A549 (cell line): ENCODE results near the gene PRR35.

ENCODE experiments used
- CEBPB ChIP-seq, 2 experiments: fragments of >200 bp in 1 of 2; sonication (Bioruptor Twin) in 1 of 2; formaldehyde crosslinking in 1 of 2; IDR thresholded peaks; 2 replicates each; pipeline ENCODE4 v1.6.1; 2012 to 2016
- EP300 ChIP-seq, 2 experiments: fragments of >200 bp; sonication (Bioruptor Twin); formaldehyde crosslinking; IDR thresholded peaks; 2 replicates in 1 of 2; 3 replicates in 1 of 2; pipeline ENCODE4 v1.6.1; 2016 to 2017
- ESRRA ChIP-seq: fragments of 150-350 bp; IDR thresholded peaks from 2 replicates; pipeline ENCODE4 v1.6.1; 2014; ENCODE audit warnings: mild to moderate bottlenecking, low read length, borderline replicate concordance
- MAFK ChIP-seq: fragments of 450-650 bp; IDR thresholded peaks from 2 replicates; pipeline ENCODE4 v1.6.1; 2014; ENCODE audit not compliant: partially characterized antibody
- POLR2A ChIP-seq: IDR thresholded peaks from 2 replicates; pipeline ENCODE4 v1.6.1; 2012; ENCODE audit warnings: mild to moderate bottlenecking, low read length
- RNF2 ChIP-seq: fragments of 200-600 bp; sonication (generic); IDR thresholded peaks from 2 replicates; pipeline ENCODE4 v1.6.1; 2016; ENCODE audit warnings: low read depth, mild to moderate bottlenecking, antibody characterized with exemption, moderate library complexity, borderline replicate concordance
- SMC3 ChIP-seq: fragments of >200 bp; sonication (Bioruptor Twin); formaldehyde crosslinking; IDR thresholded peaks from 3 replicates; pipeline ENCODE4 v1.6.1; 2018; ENCODE audit warnings: inconsistent platforms
- SREBF2 ChIP-seq: fragments of 450-650 bp; IDR thresholded peaks from 2 replicates; pipeline ENCODE4 v1.6.1; 2014; ENCODE audit warnings: mild to moderate bottlenecking, moderate library complexity
- ZC3H11A ChIP-seq: fragments of 450-650 bp; IDR thresholded peaks from 2 replicates; pipeline ENCODE4 v1.6.1; 2014; ENCODE audit warnings: antibody characterized with exemption, mild to moderate bottlenecking
- TF ChIP-seq, protein P1 (sequence below): fragments of >200 bp; sonication (Bioruptor Twin); formaldehyde crosslinking; IDR thresholded peaks from 3 replicates; pipeline ENCODE4 v1.5.1; 2016
- TF ChIP-seq, protein P2 (sequence below): fragments of 150-350 bp; IDR thresholded peaks from 2 replicates; pipeline ENCODE4 v1.6.1; 2014; ENCODE audit warnings: low read depth, mild to moderate bottlenecking, low read length

DNA sequence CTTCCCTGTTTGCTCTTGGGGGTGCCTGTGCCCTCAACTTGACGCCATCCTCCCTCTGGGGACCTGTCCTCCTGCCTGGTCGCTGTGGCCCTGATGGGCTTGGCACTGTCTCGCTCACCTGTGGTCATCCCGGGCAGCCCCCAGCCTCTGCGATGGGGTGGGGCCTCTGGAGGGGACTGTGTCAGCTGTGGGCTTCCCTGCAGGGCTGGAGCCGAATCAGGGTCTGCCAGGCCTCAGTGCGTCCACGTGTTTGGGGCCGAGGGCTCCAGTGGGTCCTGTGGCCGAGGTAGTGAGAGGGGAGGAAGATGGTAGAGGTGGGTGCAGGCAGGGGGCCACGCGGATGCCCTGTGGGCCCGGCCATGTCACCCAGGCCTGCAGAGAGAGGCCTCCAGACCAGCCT is 17.6 kb downstream of the PRR35 start:
- TF ChIP-seq CEBPB (IDR thresholded peaks at IDR 0.05) (no peak), POLR2A (no peak), MAFK (no peak), SREBF2 (no peak), EP300 (IDR thresholded peaks at IDR 0.05) (no peak), ESRRA (no peak), SMC3 (no peak), RNF2 (no peak), ZC3H11A (no peak)
- TF ChIP-seq, protein P1, sequence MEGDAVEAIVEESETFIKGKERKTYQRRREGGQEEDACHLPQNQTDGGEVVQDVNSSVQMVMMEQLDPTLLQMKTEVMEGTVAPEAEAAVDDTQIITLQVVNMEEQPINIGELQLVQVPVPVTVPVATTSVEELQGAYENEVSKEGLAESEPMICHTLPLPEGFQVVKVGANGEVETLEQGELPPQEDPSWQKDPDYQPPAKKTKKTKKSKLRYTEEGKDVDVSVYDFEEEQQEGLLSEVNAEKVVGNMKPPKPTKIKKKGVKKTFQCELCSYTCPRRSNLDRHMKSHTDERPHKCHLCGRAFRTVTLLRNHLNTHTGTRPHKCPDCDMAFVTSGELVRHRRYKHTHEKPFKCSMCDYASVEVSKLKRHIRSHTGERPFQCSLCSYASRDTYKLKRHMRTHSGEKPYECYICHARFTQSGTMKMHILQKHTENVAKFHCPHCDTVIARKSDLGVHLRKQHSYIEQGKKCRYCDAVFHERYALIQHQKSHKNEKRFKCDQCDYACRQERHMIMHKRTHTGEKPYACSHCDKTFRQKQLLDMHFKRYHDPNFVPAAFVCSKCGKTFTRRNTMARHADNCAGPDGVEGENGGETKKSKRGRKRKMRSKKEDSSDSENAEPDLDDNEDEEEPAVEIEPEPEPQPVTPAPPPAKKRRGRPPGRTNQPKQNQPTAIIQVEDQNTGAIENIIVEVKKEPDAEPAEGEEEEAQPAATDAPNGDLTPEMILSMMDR = no peak
- TF ChIP-seq, protein P2, sequence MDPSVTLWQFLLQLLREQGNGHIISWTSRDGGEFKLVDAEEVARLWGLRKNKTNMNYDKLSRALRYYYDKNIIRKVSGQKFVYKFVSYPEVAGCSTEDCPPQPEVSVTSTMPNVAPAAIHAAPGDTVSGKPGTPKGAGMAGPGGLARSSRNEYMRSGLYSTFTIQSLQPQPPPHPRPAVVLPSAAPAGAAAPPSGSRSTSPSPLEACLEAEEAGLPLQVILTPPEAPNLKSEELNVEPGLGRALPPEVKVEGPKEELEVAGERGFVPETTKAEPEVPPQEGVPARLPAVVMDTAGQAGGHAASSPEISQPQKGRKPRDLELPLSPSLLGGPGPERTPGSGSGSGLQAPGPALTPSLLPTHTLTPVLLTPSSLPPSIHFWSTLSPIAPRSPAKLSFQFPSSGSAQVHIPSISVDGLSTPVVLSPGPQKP = no peak
